ENCODE data around the gene HEPHL1.

Gene HEPHL1

DNA sequence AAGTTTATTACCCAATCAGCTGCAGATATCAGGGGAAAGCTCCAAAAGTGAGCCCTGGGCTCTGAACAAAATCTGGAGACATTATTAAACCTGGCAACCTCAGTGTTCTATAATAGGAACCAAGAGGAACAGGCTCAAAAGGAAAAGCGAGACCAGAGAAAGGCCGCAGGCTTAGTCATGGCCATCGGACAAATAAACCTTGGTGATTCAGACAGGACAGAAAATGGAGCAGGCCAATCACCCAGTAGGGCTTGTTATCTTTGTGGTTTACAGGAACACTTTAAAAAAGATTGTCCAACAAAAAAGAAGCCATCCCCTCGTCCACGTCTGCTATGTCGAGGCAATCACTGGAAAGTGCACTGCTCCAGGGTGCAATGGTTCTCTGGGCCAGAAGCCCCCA, 99.8 kb downstream of the HEPHL1 start:
- no peak overlapping the region for H3K4me3 ChIP-seq (ENCODE audit: low read depth, low read length, poor library complexity, severe bottlenecking)
- no peaks in the 10 kb centered on the region for H3K79me2 ChIP-seq (ENCODE audit: insufficient read depth, low read length)
- no peak overlapping the region for H3K27ac ChIP-seq (ENCODE audit: low read depth, low read length, poor library complexity, severe bottlenecking)
- no peaks in the 10 kb centered on the region for H3K36me3 ChIP-seq (ENCODE audit: insufficient read depth, low read length)
- no peak overlapping the region for H3K4me2 ChIP-seq (ENCODE audit: low read length)
- no peaks in the 10 kb centered on the region for H3K9me2 ChIP-seq (ENCODE audit: low read depth, low read length)
- no peaks in the 10 kb centered on the region for H3K4me1 ChIP-seq (ENCODE audit: insufficient read depth, low read length, severe bottlenecking)
- no peaks in the 10 kb centered on the region for H3K9me3 ChIP-seq (ENCODE audit: low read length)
- TF ChIP-seq, protein P1, sequence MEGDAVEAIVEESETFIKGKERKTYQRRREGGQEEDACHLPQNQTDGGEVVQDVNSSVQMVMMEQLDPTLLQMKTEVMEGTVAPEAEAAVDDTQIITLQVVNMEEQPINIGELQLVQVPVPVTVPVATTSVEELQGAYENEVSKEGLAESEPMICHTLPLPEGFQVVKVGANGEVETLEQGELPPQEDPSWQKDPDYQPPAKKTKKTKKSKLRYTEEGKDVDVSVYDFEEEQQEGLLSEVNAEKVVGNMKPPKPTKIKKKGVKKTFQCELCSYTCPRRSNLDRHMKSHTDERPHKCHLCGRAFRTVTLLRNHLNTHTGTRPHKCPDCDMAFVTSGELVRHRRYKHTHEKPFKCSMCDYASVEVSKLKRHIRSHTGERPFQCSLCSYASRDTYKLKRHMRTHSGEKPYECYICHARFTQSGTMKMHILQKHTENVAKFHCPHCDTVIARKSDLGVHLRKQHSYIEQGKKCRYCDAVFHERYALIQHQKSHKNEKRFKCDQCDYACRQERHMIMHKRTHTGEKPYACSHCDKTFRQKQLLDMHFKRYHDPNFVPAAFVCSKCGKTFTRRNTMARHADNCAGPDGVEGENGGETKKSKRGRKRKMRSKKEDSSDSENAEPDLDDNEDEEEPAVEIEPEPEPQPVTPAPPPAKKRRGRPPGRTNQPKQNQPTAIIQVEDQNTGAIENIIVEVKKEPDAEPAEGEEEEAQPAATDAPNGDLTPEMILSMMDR (IDR thresholded peaks at IDR 0.05; ENCODE audit: low read length), result no peak
- TF ChIP-seq EZH2 (IDR thresholded peaks at IDR 0.05; ENCODE audit: borderline replicate concordance, low read length), result no peak
- H3K9ac ChIP-seq (ENCODE audit: low read length), result no peak overlapping the region
- H2AFZ ChIP-seq (ENCODE audit: low read length), result no peak overlapping the region
- H4K20me1 ChIP-seq (ENCODE audit: insufficient read depth, low read length), result no peaks in the 10 kb centered on the region
- H3F3A ChIP-seq (ENCODE audit: insufficient read depth, low read length), result no peaks in the 10 kb centered on the region
- no peaks in the 10 kb centered on the region for H3K27me3 ChIP-seq (ENCODE audit: insufficient read depth, low read length)

- no peaks in the 10 kb centered on the region for H3K27me3 ChIP-seq (ENCODE audit: insufficient read depth, low read length)
- no peak for TF ChIP-seq EZH2 (IDR thresholded peaks at IDR 0.05; ENCODE audit: borderline replicate concordance, low read length)
- TF ChIP-seq, protein P1 (IDR thresholded peaks at IDR 0.05; ENCODE audit: low read length), result no peak
Measured at GRCh38 chr11:94125407-94126115, 104.4 kb downstream of the HEPHL1 start.

GRCh38 chr11:94127638-94128037, 106.5 kb downstream of the HEPHL1 start:
- Histone ChIP-seq H3K79me2 (ENCODE audit: insufficient read depth, low read length) (0 out of 2 replicates have a peak, but pooled peaks cover under 1% of the 10 kb centered on the region), H3K27me3 (ENCODE audit: insufficient read depth, low read length) (no peaks in the 10 kb centered on the region), H3K4me3 (ENCODE audit: low read depth, low read length, poor library complexity, severe bottlenecking) (peak overlapping the region; percentile 83), H3F3A (ENCODE audit: insufficient read depth, low read length) (no peaks in the 10 kb centered on the region), H3K4me1 (ENCODE audit: insufficient read depth, low read length, severe bottlenecking) (peaks cover 31% of the 10 kb centered on the region), H4K20me1 (ENCODE audit: insufficient read depth, low read length) (no peaks in the 10 kb centered on the region), H3K4me2 (ENCODE audit: low read length) (peak overlapping the region; percentile 97), H3K9ac (ENCODE audit: low read length) (peak overlapping the region; percentile 83), H2AFZ (ENCODE audit: low read length) (no peak overlapping the region), H3K9me3 (ENCODE audit: low read length) (no peaks in the 10 kb centered on the region), H3K27ac (ENCODE audit: low read depth, low read length, poor library complexity, severe bottlenecking) (no peak overlapping the region), H3K36me3 (ENCODE audit: insufficient read depth, low read length) (no peaks in the 10 kb centered on the region), H3K9me2 (ENCODE audit: low read depth, low read length) (no peaks in the 10 kb centered on the region)
- TF ChIP-seq EZH2 (IDR thresholded peaks at IDR 0.05; ENCODE audit: borderline replicate concordance, low read length), result no peak
- TF ChIP-seq, protein P1 (IDR thresholded peaks at IDR 0.05; ENCODE audit: low read length), result no peak

More at GRCh38 chr11:94125407-94126115, 104.4 kb downstream of the HEPHL1 start:
- Histone ChIP-seq H3K79me2 (ENCODE audit: insufficient read depth, low read length) (no peaks in the 10 kb centered on the region), H4K20me1 (ENCODE audit: insufficient read depth, low read length) (no peaks in the 10 kb centered on the region), H3K4me1 (ENCODE audit: insufficient read depth, low read length, severe bottlenecking) (peaks cover 22% of the 10 kb centered on the region), H3F3A (ENCODE audit: insufficient read depth, low read length) (no peaks in the 10 kb centered on the region), H3K4me2 (ENCODE audit: low read length) (no peak overlapping the region), H3K9me3 (ENCODE audit: low read length) (no peaks in the 10 kb centered on the region), H2AFZ (ENCODE audit: low read length) (no peak overlapping the region), H3K9ac (ENCODE audit: low read length) (no peak overlapping the region), H3K4me3 (ENCODE audit: low read depth, low read length, poor library complexity, severe bottlenecking) (no peak overlapping the region), H3K36me3 (ENCODE audit: insufficient read depth, low read length) (no peaks in the 10 kb centered on the region), H3K9me2 (ENCODE audit: low read depth, low read length) (no peaks in the 10 kb centered on the region), H3K27ac (ENCODE audit: low read depth, low read length, poor library complexity, severe bottlenecking) (no peak overlapping the region)

All from OCI-LY1 (cell line).